K562 (cell line): Measurements from ENCODE around the gene UPF2. TPM values are rescaled to one million over a fixed set of nuclear protein-coding genes. Genes with fewer than 3 reads are reported as not detected.

ENCODE experiments used
- ATAC-seq: fragments of 200-7000 bp; cut with Tn5 transposase; 3 replicates; pipeline ENCODE4 v1.9.1; 2020; ENCODE audit warnings: moderate library complexity
- BruUV-seq: library from RNA; stranded (reverse); fragments of 400-500 nt; replicated peaks from 2 replicates; lab custom pipeline; 2021; lab: Mats Ljungman, UMichigan
- CTCF ChIA-PET: fragments of 300-600 bp; formaldehyde crosslinking; extraction: SDS; loops from one replicate; lab custom pipeline; 2021; ENCODE audit warnings: low intra/inter-chr PET ratio; lab: Yijun Ruan, JAX
- POLR2A ChIA-PET: fragments of 300-600, 350-650 bp; sonication (Branson Sonifier 250); formaldehyde crosslinking; extraction: SDS; loops from one replicate; lab custom pipeline; 2021; ENCODE audit warnings: antibody characterized with exemption, inconsistent platforms; lab: Yijun Ruan, JAX
- DNase-seq, 4 experiments: peaks; one replicate each; pipeline versions ENCODE4 v3.0.0 to v3.0.0-alpha.2; 2011 to 2018; ENCODE audit warnings: low spot score in 3 of 4, mixed read lengths in 3 of 4; ENCODE audit errors: extremely low read depth in 1 of 4
- FAIRE-seq: peaks from 2 replicates; lab custom pipeline; 2011; peaks lifted over from hg19 to GRCh38; lab: Jason Lieb, UNC
- H2AFZ ChIP-seq: 2 replicates; pipeline ENCODE4 v1.6.0; 2011; ENCODE audit warnings: low read depth, low read length, control low read depth, inconsistent platforms
- H3K27ac ChIP-seq: fragments of 200-600 bp; 3 replicates; pipeline ENCODE4 v1.8.0; 2011; ENCODE audit warnings: low read depth, mild to moderate bottlenecking, control low read depth, inconsistent platforms, low read length, moderate library complexity, mixed read lengths; ENCODE audit errors: extremely low read depth
- H3K27me3 ChIP-seq, 2 experiments: fragments of 300-600 bp in 1 of 2; 2 replicates in 1 of 2; 3 replicates in 1 of 2; pipeline versions ENCODE4 v1.6.0 to v1.8.0; 2011; ENCODE audit warnings: inconsistent platforms in 2 of 2, low read length in 2 of 2, mild to moderate bottlenecking in 1 of 2, mixed read lengths in 1 of 2, moderate library complexity in 1 of 2; ENCODE audit not compliant: control insufficient read depth in 2 of 2, insufficient read depth in 2 of 2
- H3K36me3 ChIP-seq: fragments of 300-600 bp; 3 replicates; pipeline ENCODE4 v1.8.0; 2011; ENCODE audit warnings: mild to moderate bottlenecking, low read length, inconsistent platforms; ENCODE audit not compliant: control insufficient read depth, insufficient read depth
- H3K4me1 ChIP-seq, 2 experiments: fragments of 200-600 bp in 1 of 2; replicated peaks in 1 of 2; 2 replicates in 1 of 2; 3 replicates in 1 of 2; pipeline versions ENCODE4 v1.5.1 to v1.8.0; 2011; ENCODE audit warnings: inconsistent platforms in 2 of 2, low read length in 2 of 2, mild to moderate bottlenecking in 1 of 2, mixed read lengths in 1 of 2, moderate library complexity in 1 of 2; ENCODE audit not compliant: control insufficient read depth in 2 of 2, insufficient read depth in 2 of 2
- H3K4me2 ChIP-seq: 2 replicates; pipeline ENCODE4 v1.6.1; 2011; ENCODE audit warnings: low read length, control low read depth, inconsistent platforms, mixed read lengths; ENCODE audit not compliant: insufficient read depth
- H3K4me3 ChIP-seq: fragments of 200-600 bp; sonication (generic), shearing (Covaris generic); 2 replicates; pipeline ENCODE4 v1.5.1; 2016; ENCODE audit warnings: control low read depth, inconsistent platforms
- H3K79me2 ChIP-seq: fragments of 200-600 bp; 3 replicates; pipeline ENCODE4 v1.8.0; 2011; ENCODE audit warnings: low read length, inconsistent platforms; ENCODE audit not compliant: control insufficient read depth, insufficient read depth
- H3K9ac ChIP-seq, 2 experiments: 2 replicates each; pipeline versions ENCODE4 v1.6.0 to v1.6.1; 2011; ENCODE audit warnings: low read depth in 2 of 2, low read length in 2 of 2, control low read depth in 1 of 2, inconsistent platforms in 1 of 2, mild to moderate bottlenecking in 1 of 2, mixed read lengths in 1 of 2; ENCODE audit not compliant: insufficient read depth in 1 of 2
- H3K9me1 ChIP-seq: one replicate; pipeline ENCODE4 v1.6.0; 2011; ENCODE audit warnings: inconsistent platforms, mild to moderate bottlenecking, low read length, moderate library complexity; ENCODE audit not compliant: control insufficient read depth, insufficient read depth
- H3K9me3 ChIP-seq: replicated peaks from 2 replicates; pipeline ENCODE4 v1.5.1; 2011; ENCODE audit warnings: low read depth, low read length, inconsistent platforms; ENCODE audit not compliant: control insufficient read depth, insufficient read depth
- H4K20me1 ChIP-seq: replicated peaks from 2 replicates; pipeline ENCODE4 v1.6.1; 2011; ENCODE audit warnings: low read length, inconsistent platforms, mixed read lengths; ENCODE audit not compliant: control insufficient read depth, insufficient read depth
- CXXC5 ChIP-seq: fragments of 250-450 bp; sonication (Bioruptor Pico); IDR thresholded peaks from 2 replicates; pipeline ENCODE4 v1.8.0; 2022; ENCODE audit warnings: inconsistent platforms, mild to moderate bottlenecking, moderate library complexity
- IFI16 ChIP-seq: fragments of 250-450 bp; sonication (Bioruptor Pico); IDR thresholded peaks from 2 replicates; pipeline ENCODE4 v2.1.2; 2022; ENCODE audit warnings: mild to moderate bottlenecking, inconsistent platforms
- ZNF431 ChIP-seq: sonication (generic); formaldehyde crosslinking; IDR thresholded peaks from 2 replicates; pipeline ENCODE4 v1.8.0; 2022; ENCODE audit warnings: mild to moderate bottlenecking, missing genetic modification reagents
- WGBS: fragments of 100-300 bp; shearing (Covaris generic); methylation state at CpG from one replicate; pipeline ENCODE4 v1.1.6; 2016; ENCODE audit warnings: low coverage, mixed read lengths; ENCODE audit not compliant: insufficient coverage; ENCODE audit errors: missing lambda C conversion rate; 5-methylcytosine and 5-hydroxymethylcytosine counted together
- in situ Hi-C: fragments of 300-500 bp; cut with MboI; formaldehyde crosslinking; loops from 4 replicates; pipeline ENCODE4 v1.15.0; 2018; ENCODE audit warnings: inconsistent platforms, mixed read lengths
- intact Hi-C: fragments of 100-400 bp; cut with micrococcal nuclease; formaldehyde crosslinking; loops from 2 replicates; pipeline ENCODE4 v1.14.2; 2022
- polyA plus RNA-seq, 8 experiments: library from polyadenylated mRNA; depleted of rRNA in 4 of 8; stranded (reverse) in 5 of 8; unstranded in 3 of 8; fragments of >200 nt; fragmentation: Nextera tagmentation in 2 of 8; fragmentation: Illumina TruSeq in 1 of 8; extraction: Ambion mirVana in 2 of 8; extraction: Trizol in 1 of 8; gene quantifications; 2 replicates each; pipeline versions ENCODE4 v1.2.1 to v1.2.3, GENCODE V29; 2011 to 2014; ENCODE audit warnings: inconsistent platforms in 1 of 8, missing spikeins in 1 of 8
- total RNA-seq, 7 experiments: library from RNA; depleted of rRNA in 6 of 7; stranded (reverse); fragments of >200 nt in 6 of 7; fragmentation: Illumina TruSeq in 2 of 7; extraction: Trizol in 2 of 7; gene quantifications; 2 replicates each; pipeline versions ENCODE4 v1.2.1 to v1.2.3, GENCODE V29; 2011 to 2021; ENCODE audit warnings: low replicate concordance in 1 of 7
- TF ChIP-seq, protein P1 (sequence below): fragments of 250-450 bp; sonication (Bioruptor Pico); IDR thresholded peaks from 2 replicates; pipeline ENCODE4 v1.5.0; 2021; ENCODE audit warnings: mild to moderate bottlenecking, moderate library complexity

Gene UPF2
- total and polyA plus RNA-seq, 9 of the 15 experiments (the other 6 are each of a cell fraction or from before 2014, with no cell fraction given), result 13.9 to 37.7 (median 23.7) TPM

DNA sequence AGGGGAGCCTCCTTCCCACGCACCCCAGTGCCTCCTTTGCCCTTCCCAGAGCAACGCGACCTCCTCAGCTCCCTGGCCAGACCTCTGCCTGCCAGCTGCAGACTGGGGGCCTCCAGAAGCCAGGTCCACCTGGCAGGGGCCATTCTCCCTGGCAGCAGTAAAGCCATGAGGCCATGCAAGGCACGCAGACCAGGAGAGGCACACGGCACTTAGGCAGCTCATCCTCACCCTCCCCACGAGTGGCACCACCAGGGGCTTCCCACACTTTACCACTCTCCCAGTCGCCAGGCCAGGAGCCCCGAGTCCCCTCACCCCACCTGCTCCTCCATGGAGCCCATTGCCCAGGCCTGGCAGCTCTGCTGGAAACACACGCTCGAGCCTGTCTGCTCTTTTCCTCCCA lies 134.1 kb downstream of the UPF2 start:
- Histone ChIP-seq H3K4me1 (peaks cover 11 to 17% of the 10 kb centered on the region in 2 experiments; a peak in 4 of 5 replicates), H3K4me2 (no peak overlapping the region), H3K27ac (no peak overlapping the region), H3K4me3 (no peak overlapping the region), H4K20me1 (no peaks in the 10 kb centered on the region), H3K9me3 (no peaks in the 10 kb centered on the region), H3K79me2 (no peaks in the 10 kb centered on the region), H2AFZ (no peak overlapping the region), H3K36me3 (no peaks in the 10 kb centered on the region), H3K9ac (peak overlapping the region in 1 of 2 experiments; percentile 2; a peak in 1 of 4 replicates), H3K9me1 (peaks cover 9% of the 10 kb centered on the region), H3K27me3 (no peaks in the 10 kb centered on the region)
- DNase-seq, result no peak
- POLR2A ChIA-PET, result interaction anchor here (0.6 to 1.8 kb wide), 3 partner anchors 10 to 125 kb away, joined by 3 to 8 read pairs (median 4); no protein-coding TSS in a partner anchor
- no peak for ATAC-seq
- TF ChIP-seq IFI16 (CRISPR knock-in tag) (no peak), ZNF431 (no peak), CXXC5 (CRISPR knock-in tag) (no peak)
- TF ChIP-seq, protein P1, sequence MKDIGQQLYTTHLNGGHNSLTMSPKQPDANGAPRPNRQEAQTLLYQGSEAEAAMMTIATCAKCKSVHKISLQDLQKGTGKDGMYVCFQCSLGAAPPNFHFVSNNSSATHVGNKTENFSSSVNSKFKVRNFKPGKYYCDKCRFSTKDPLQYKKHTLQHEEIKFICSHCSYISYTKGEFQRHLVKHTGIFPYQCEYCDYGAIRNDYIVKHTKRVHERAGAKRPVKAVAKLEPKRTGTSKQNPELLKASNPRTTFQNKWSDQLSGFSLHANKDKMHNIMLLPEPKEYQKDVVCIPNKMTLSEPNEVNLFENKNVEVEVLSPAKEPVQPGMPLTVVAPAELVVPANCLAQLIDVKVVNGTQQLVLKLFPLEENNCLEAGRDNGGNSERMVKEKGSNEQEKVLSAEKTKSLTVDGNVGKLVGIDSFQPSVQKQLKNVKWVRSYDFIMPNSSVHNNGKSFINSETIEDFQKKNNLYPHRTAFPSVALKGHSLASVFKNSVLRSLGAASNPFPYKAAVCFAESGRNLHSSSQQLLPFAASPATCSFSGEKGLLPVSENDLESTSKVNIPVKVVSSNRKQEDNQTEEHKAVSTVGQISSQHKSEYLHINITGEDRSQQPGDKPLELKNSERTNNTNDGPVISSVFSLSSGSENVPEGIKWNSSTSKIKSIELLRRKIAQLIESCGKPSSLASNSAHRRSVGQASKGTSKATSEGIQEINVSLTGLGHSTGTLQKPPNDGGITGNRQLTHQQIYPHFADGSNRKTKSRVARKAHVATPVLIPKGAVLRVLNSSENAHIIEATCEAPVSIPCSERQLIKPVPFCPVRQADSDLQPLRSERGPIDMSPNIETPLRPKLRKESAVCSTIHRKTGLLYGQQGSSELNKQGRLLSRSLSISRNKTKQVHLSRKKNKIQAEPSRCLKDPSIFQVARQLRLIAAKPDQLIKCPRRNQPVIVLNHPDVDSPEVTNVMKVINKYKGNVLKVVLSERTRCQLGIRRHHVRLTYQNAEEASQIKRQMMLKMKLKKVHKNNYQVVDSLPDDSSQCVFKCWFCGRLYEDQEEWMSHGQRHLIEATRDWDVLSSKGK (CRISPR knock-in tag), result no peak
- CTCF ChIA-PET, result no interaction called here
- BruUV-seq, result no TSS peak
- 66% methylated on average over 8 of the region's 10 CpGs for WGBS
- FAIRE-seq, result no peak
- intact Hi-C loops (no loop called here), in situ Hi-C loops (no loop called here)
